Caco-2 (cell line): Measurements from ENCODE around the gene NEB. TPM values are rescaled to one million over a fixed set of nuclear protein-coding genes. Genes with fewer than 3 reads are reported as not detected.

Experiments used
- BruUV-seq: library from RNA; stranded (reverse); fragments of 400-500 nt; replicated peaks from 2 replicates; lab custom pipeline; 2021; lab: Mats Ljungman, UMichigan
- CTCF ChIA-PET: fragments of 300-600 bp; sonication (Branson Sonifier 250); formaldehyde crosslinking; loops from one replicate; lab custom pipeline; 2022; ENCODE audit warnings: antibody characterized with exemption; lab: Charles Lee
- POLR2A ChIA-PET: fragments of 300-600 bp; sonication (Branson Sonifier 250); formaldehyde crosslinking; loops from one replicate; lab custom pipeline; 2022; ENCODE audit warnings: antibody characterized with exemption; lab: Charles Lee
- DNase-seq, 2 experiments: peaks; one replicate each; pipeline versions ENCODE4 v3.0.0 to v3.0.0-alpha.2; 2020 to 2022
- H3K27me3 ChIP-seq: replicated peaks from 2 replicates; pipeline ENCODE4 v1.6.0; 2011; ENCODE audit warnings: low read length; ENCODE audit not compliant: control insufficient read depth, insufficient read depth
- H3K36me3 ChIP-seq: 2 replicates; pipeline ENCODE4 v1.5.1; 2011; ENCODE audit warnings: low read length; ENCODE audit not compliant: control insufficient read depth, insufficient read depth
- H3K4me1 ChIP-seq: fragments of 250-450 bp; sonication (Bioruptor Pico); 2 replicates; pipeline ENCODE4 v1.5.1; 2020; ENCODE audit warnings: mild to moderate bottlenecking
- H3K4me3 ChIP-seq: 2 replicates; pipeline ENCODE4 v1.5.1; 2011; ENCODE audit warnings: low read depth, mild to moderate bottlenecking, control low read depth, low read length
- H3K9me3 ChIP-seq: fragments of 250-450 bp; sonication (Bioruptor Pico); 2 replicates; pipeline ENCODE4 v1.5.1; 2020; ENCODE audit warnings: mild to moderate bottlenecking, moderate library complexity
- H3K27ac Mint-ChIP-seq: one replicate; pipeline ENCODE4 v1.8.0; 2022; ENCODE audit warnings: mixed read lengths; ENCODE audit not compliant: unreplicated experiment
- H3K27me3 Mint-ChIP-seq: one replicate; pipeline ENCODE4 v1.8.0; 2022; ENCODE audit warnings: mixed read lengths; ENCODE audit not compliant: insufficient read depth, unreplicated experiment
- H3K36me3 Mint-ChIP-seq: one replicate; pipeline ENCODE4 v1.8.0; 2022; ENCODE audit warnings: mild to moderate bottlenecking, mixed read lengths; ENCODE audit not compliant: insufficient read depth, unreplicated experiment
- H3K4me1 Mint-ChIP-seq: one replicate; pipeline ENCODE4 v1.8.0; 2022; ENCODE audit warnings: low read depth, mixed read lengths; ENCODE audit not compliant: unreplicated experiment
- H3K4me3 Mint-ChIP-seq: one replicate; pipeline ENCODE4 v1.8.0; 2022; ENCODE audit warnings: mild to moderate bottlenecking, moderate library complexity, mixed read lengths; ENCODE audit not compliant: unreplicated experiment
- H3K9me3 Mint-ChIP-seq: one replicate; pipeline ENCODE4 v1.8.0; 2022; ENCODE audit warnings: mixed read lengths; ENCODE audit not compliant: unreplicated experiment
- intact Hi-C: fragments of 100-400 bp; cut with micrococcal nuclease; formaldehyde crosslinking; loops from one replicate; pipeline ENCODE4 v1.10.0; 2022; ENCODE audit not compliant: unreplicated experiment
- total RNA-seq: library from RNA; stranded (reverse); gene quantifications from 2 replicates; pipeline ENCODE4 v1.2.3, GENCODE V29; 2022
- TF ChIP-seq, protein P1 (sequence below), 2 experiments: fragments of 200-600 bp in 1 of 2; IDR thresholded peaks; 1 replicate in 1 of 2; 2 replicates in 1 of 2; pipeline versions ENCODE4 v1.5.1 to v1.8.0; 2011 to 2022; ENCODE audit warnings: antibody characterized with exemption in 1 of 2, control low read depth in 1 of 2, inconsistent platforms in 1 of 2, low read depth in 1 of 2, low read length in 1 of 2, mild to moderate bottlenecking in 1 of 2, moderate library complexity in 1 of 2; ENCODE audit not compliant: insufficient read depth in 1 of 2, severe bottlenecking in 1 of 2, unreplicated experiment in 1 of 2

NEB gene
- total RNA-seq, 1 experiment from 2014 or later = 14.7 TPM

DNA sequence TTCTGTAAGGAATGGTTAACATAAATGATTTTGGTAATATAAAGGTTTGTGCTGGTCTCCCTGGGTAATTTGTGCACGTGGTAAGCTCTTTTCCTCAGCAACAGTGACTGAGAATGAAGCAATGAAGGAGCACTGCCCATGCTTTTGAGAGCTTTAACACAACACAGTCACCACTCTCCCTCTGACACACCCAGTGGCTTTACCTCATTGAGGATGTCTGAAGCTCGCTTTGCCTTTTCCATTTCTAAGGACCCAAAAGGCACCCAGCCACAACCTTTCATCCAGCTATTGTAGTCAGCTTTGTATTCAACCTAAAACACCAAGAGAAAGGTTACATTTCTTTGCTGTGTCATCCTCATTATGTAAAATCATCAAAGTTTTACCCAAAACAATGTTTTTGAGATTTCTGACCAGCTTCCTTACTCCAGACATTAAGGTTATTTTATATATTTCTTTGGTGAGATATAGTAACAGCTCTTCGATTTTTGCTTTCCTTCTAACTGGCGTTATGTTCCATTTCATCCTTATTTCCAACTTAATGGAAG lies 51.7 kb downstream of the NEB start:
- DNase-seq = no peak
- Mint-ChIP-seq H3K27me3 (no peaks in the 10 kb centered on the region), H3K4me3 (no peak overlapping the region), H3K4me1 (no peaks in the 10 kb centered on the region), H3K36me3 (peaks cover 2% of the 10 kb centered on the region), H3K9me3 (no peaks in the 10 kb centered on the region), H3K27ac (no peak overlapping the region)
- Histone ChIP-seq H3K9me3 (no peaks in the 10 kb centered on the region), H3K27me3 (no peaks in the 10 kb centered on the region), H3K4me3 (no peak overlapping the region), H3K4me1 (no peaks in the 10 kb centered on the region), H3K36me3 (no peaks in the 10 kb centered on the region)
- POLR2A ChIA-PET = no interaction called here
- no TSS peak for BruUV-seq
- TF ChIP-seq, protein P1, sequence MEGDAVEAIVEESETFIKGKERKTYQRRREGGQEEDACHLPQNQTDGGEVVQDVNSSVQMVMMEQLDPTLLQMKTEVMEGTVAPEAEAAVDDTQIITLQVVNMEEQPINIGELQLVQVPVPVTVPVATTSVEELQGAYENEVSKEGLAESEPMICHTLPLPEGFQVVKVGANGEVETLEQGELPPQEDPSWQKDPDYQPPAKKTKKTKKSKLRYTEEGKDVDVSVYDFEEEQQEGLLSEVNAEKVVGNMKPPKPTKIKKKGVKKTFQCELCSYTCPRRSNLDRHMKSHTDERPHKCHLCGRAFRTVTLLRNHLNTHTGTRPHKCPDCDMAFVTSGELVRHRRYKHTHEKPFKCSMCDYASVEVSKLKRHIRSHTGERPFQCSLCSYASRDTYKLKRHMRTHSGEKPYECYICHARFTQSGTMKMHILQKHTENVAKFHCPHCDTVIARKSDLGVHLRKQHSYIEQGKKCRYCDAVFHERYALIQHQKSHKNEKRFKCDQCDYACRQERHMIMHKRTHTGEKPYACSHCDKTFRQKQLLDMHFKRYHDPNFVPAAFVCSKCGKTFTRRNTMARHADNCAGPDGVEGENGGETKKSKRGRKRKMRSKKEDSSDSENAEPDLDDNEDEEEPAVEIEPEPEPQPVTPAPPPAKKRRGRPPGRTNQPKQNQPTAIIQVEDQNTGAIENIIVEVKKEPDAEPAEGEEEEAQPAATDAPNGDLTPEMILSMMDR (IDR thresholded peaks at IDR 0.05; ENCODE audit: insufficient read depth in 1 of 2, low read depth in 1 of 2, low read length in 1 of 2, severe bottlenecking in 1 of 2, unreplicated experiment in 1 of 2) = no peak
- intact Hi-C loops = no loop called here
- CTCF ChIA-PET = no interaction called here

DNA sequence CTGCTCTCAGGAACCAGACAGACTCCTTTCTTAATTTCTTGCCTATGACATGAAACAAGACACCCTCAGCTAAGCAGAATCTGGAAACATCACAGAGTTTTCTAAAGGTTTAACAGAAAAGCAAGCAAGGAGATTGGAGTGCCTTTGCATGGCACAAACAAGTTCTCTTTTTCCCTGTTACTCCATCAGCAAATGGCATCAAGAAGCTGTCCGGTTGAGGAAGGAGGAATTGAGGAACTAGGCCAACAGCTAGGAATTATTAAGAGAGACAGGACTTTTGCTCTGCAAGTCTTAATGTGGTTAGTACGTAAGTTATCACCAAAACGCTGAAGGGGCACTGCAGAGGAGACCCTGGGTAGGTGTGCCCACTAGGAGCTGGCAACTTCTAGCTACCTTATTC lies 53.2 kb downstream of the NEB start:
- H3K9me3 Mint-ChIP-seq = no peaks in the 10 kb centered on the region
- no peak overlapping the region for H3K4me3 Mint-ChIP-seq
- POLR2A ChIA-PET = no interaction called here
- no peaks in the 10 kb centered on the region for H3K27me3 ChIP-seq
- CTCF ChIA-PET = no interaction called here
- H3K27me3 Mint-ChIP-seq = no peaks in the 10 kb centered on the region
- TF ChIP-seq, protein P1 (IDR thresholded peaks at IDR 0.05; ENCODE audit: insufficient read depth in 1 of 2, low read depth in 1 of 2, low read length in 1 of 2, severe bottlenecking in 1 of 2, unreplicated experiment in 1 of 2) = no peak
- no peak overlapping the region for H3K4me3 ChIP-seq
- no peaks in the 10 kb centered on the region for H3K36me3 ChIP-seq
- intact Hi-C loops = loop anchor here (1.0 kb wide), 1 partner anchor 29 kb away; no protein-coding TSS in a partner anchor
- DNase-seq = no peak
- H3K4me1 ChIP-seq = no peaks in the 10 kb centered on the region
- BruUV-seq = no TSS peak
- H3K9me3 ChIP-seq = no peaks in the 10 kb centered on the region
- H3K4me1 Mint-ChIP-seq = no peaks in the 10 kb centered on the region
- no peak overlapping the region for H3K27ac Mint-ChIP-seq
- H3K36me3 Mint-ChIP-seq = peaks cover 4% of the 10 kb centered on the region

DNA sequence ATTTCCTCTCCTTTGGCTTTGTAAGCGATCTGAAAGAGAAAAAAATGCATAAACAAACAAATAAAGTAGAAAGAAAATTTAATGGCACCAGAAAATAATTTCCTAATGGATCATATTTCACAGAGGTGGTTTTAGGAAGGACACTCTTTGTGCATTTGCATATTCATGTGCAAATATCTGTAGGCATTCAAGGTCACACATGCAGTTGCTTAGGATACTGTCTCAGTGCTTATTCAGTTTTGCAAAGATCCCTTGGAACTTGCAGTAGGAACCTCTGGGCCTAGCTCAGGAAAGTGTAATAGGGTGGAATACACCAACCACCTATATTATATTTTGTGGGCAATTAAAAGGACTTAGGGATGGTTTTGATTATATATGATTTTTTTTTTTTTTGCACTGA lies 54.3 kb downstream of the NEB start:
- H3K9me3 Mint-ChIP-seq = no peaks in the 10 kb centered on the region
- BruUV-seq = no TSS peak
- no peak for DNase-seq
- H3K27ac Mint-ChIP-seq = no peak overlapping the region
- H3K36me3 Mint-ChIP-seq = peaks cover 4% of the 10 kb centered on the region
- no peaks in the 10 kb centered on the region for H3K4me1 ChIP-seq
- no peaks in the 10 kb centered on the region for H3K27me3 ChIP-seq
- H3K4me1 Mint-ChIP-seq = no peaks in the 10 kb centered on the region
- no peaks in the 10 kb centered on the region for H3K27me3 Mint-ChIP-seq
- H3K9me3 ChIP-seq = no peaks in the 10 kb centered on the region
- no peak overlapping the region for H3K4me3 Mint-ChIP-seq
- CTCF ChIA-PET = interaction anchor here (0.7 kb wide), 1 partner anchor 1060 kb away, joined by 3 read pairs; no protein-coding TSS in a partner anchor
- no peak overlapping the region for H3K4me3 ChIP-seq
- H3K36me3 ChIP-seq = no peaks in the 10 kb centered on the region
- POLR2A ChIA-PET = no interaction called here
- intact Hi-C loops = no loop called here
- TF ChIP-seq, protein P1 (IDR thresholded peaks at IDR 0.05; ENCODE audit: insufficient read depth in 1 of 2, low read depth in 1 of 2, low read length in 1 of 2, severe bottlenecking in 1 of 2, unreplicated experiment in 1 of 2) = no peak
